Cardiac muscle cell (in vitro differentiated cells and primary cell): Measurements from ENCODE around the gene XRN1. TPM values are rescaled to one million over a fixed set of nuclear protein-coding genes. Genes with fewer than 3 reads are reported as not detected.

Experiments used
- DNase-seq, 2 donors: peaks; one replicate each; pipeline versions ENCODE4 v3.0.0 to v3.0.0-alpha.2; 2010 to 2017; ENCODE audit warnings: low read depth in 1 of 2, low spot score in 1 of 2
- H3K27ac ChIP-seq: fragments of 200-600 bp; sonication (generic); 2 replicates; pipeline ENCODE4 v1.5.1; 2016
- H3K27me3 ChIP-seq: fragments of 200-600 bp; sonication (generic); 2 replicates; pipeline ENCODE4 v1.6.0; 2016; ENCODE audit warnings: control low read depth
- H3K36me3 ChIP-seq: fragments of 200-600 bp; sonication (generic); 2 replicates; pipeline ENCODE4 v1.5.1; 2016; ENCODE audit warnings: control low read depth
- H3K4me1 ChIP-seq: fragments of 200-600 bp; sonication (generic); 2 replicates; pipeline ENCODE4 v1.8.1; 2017; ENCODE audit warnings: low read depth, mild to moderate bottlenecking, mixed run types
- H3K4me3 ChIP-seq: fragments of 200-600 bp; sonication (generic); 2 replicates; pipeline ENCODE4 v1.5.1; 2016; ENCODE audit warnings: mild to moderate bottlenecking
- H3K9me3 ChIP-seq: fragments of 200-600 bp; sonication (generic); 2 replicates; pipeline ENCODE4 v1.5.1; 2017; ENCODE audit warnings: low read depth, mild to moderate bottlenecking, control low read depth
- CTCF ChIP-seq: IDR thresholded peaks from 2 replicates; pipeline ENCODE4 v1.5.1; 2012; ENCODE audit warnings: low read depth, mild to moderate bottlenecking, low read length
- polyA plus RNA-seq: library from polyadenylated mRNA; unstranded; fragments of >200 nt; fragmentation: Nextera tagmentation; extraction: Ambion mirVana; gene quantifications from 2 replicates; pipeline ENCODE4 v1.2.1, GENCODE V29; 2016
- total RNA-seq: library from RNA; depleted of rRNA; stranded (reverse); fragments of >200 nt; gene quantifications from 2 replicates; pipeline ENCODE4 v1.2.3, GENCODE V29; 2016

Gene XRN1
- total and polyA plus RNA-seq, 2 experiments from 2014 or later = 8.0 to 32.8 TPM

- H3K4me1 ChIP-seq = no peaks in the 10 kb centered on the region
- DNase-seq = no peak
- no peak overlapping the region for H3K27ac ChIP-seq
- H3K4me3 ChIP-seq = no peak overlapping the region
- H3K9me3 ChIP-seq = no peaks in the 10 kb centered on the region
- no peaks in the 10 kb centered on the region for H3K36me3 ChIP-seq
- no peak for TF ChIP-seq CTCF
- no peaks in the 10 kb centered on the region for H3K27me3 ChIP-seq
Measured at GRCh38 chr3:142270407-142270806, 177.4 kb downstream of the XRN1 start.

- no peaks in the 10 kb centered on the region for H3K27me3 ChIP-seq
- TF ChIP-seq CTCF = no peak
- no peak overlapping the region for H3K27ac ChIP-seq
- H3K9me3 ChIP-seq = no peaks in the 10 kb centered on the region
- DNase-seq = no peak
- no peaks in the 10 kb centered on the region for H3K36me3 ChIP-seq
- H3K4me3 ChIP-seq = no peak overlapping the region
- H3K4me1 ChIP-seq = no peaks in the 10 kb centered on the region
Measured at GRCh38 chr3:142269767-142270166, 178.1 kb downstream of the XRN1 start.

DNA sequence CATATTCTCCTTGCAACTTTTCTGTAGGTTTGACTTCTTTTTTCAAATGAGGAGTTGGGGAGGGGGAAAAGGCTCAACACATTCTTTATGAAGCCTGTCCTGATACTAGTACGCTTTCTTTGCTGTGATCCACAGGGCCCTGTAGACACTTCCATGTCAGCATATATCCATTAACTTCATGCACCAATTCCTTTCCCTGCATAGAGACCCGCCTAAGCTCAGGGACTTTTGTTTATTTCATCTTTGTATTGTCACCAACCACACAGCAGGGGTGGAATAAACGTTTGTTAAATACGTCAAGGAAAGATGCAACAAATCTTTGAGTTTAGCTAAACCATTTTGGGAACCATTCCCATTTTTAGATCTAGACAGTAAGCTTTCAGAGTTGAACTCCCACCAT, 179.4 kb downstream of the XRN1 start:
- no peaks in the 10 kb centered on the region for H3K9me3 ChIP-seq
- H3K27ac ChIP-seq = no peak overlapping the region
- no peaks in the 10 kb centered on the region for H3K27me3 ChIP-seq
- no peaks in the 10 kb centered on the region for H3K4me1 ChIP-seq
- H3K4me3 ChIP-seq = no peak overlapping the region
- TF ChIP-seq CTCF = no peak
- DNase-seq = no peak
- no peaks in the 10 kb centered on the region for H3K36me3 ChIP-seq

DNA sequence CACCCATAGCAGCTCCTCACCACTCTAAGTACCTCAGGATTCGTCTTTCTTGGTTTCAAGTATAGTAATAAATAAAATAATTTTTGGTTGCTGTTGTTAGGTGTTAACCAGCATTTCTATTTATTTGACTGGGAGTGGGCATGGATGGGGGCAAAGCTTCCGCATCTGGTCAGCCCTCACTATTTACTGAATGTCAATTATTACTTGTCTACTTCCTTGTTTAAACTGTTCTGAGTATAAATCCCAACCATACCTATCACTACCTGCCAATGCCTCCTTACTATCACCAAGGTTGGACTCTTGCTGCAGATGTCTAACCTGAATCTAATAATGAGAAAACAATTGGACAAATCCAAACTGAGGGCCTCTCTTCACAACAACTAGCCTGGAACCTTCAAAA, 180.6 kb downstream of the XRN1 start:
- Histone ChIP-seq H3K4me1 (no peaks in the 10 kb centered on the region), H3K27ac (no peak overlapping the region), H3K27me3 (no peaks in the 10 kb centered on the region), H3K4me3 (no peak overlapping the region), H3K36me3 (no peaks in the 10 kb centered on the region), H3K9me3 (no peaks in the 10 kb centered on the region)
- TF ChIP-seq CTCF = no peak
- no peak for DNase-seq

DNA sequence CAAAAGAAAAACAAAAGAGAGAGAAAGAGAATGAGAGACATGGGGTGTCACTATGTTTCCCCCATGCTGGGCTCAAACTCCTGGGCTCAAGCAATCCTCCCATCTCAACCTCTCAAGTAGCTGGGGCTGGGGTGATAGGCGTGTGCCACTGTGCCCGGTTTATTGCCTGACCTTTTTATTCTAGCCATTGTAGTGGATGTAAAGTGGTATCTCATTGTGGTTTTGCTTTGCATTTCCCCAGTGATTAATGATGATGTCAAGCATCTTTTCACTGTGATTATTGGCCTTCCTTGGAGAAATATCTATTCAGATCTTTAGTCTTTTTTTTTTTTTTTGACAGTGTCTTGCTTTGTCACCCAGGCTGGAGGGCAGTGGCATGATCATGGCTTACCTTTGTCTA, 184.7 kb downstream of the XRN1 start:
- H3K27ac ChIP-seq = no peak overlapping the region
- no peak overlapping the region for H3K4me3 ChIP-seq
- no peaks in the 10 kb centered on the region for H3K27me3 ChIP-seq
- no peaks in the 10 kb centered on the region for H3K36me3 ChIP-seq
- no peaks in the 10 kb centered on the region for H3K4me1 ChIP-seq
- H3K9me3 ChIP-seq = no peaks in the 10 kb centered on the region
- no peak for TF ChIP-seq CTCF
- no peak for DNase-seq

DNA sequence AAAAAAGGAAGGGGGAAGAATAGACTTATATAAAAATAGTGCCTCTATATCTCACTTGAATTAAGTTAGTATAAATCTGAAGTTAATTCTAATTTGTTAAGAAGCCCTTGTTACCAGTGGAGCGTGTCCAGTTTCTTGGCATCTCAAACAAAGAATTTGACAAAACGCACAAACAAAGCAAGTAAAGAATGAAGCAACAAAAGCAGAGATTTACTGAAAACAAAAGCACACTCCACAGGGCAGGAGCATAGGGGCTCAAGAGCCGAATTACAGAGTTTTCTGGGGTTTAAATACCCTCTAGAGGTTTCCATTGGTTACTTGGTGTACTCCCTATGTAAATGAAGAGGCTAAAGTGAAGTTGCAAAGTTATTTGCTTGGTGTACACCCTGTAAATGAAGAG, 188.5 kb downstream of the XRN1 start:
- Histone ChIP-seq H3K4me3 (no peak overlapping the region), H3K27me3 (no peaks in the 10 kb centered on the region), H3K36me3 (no peaks in the 10 kb centered on the region), H3K27ac (no peak overlapping the region), H3K9me3 (no peaks in the 10 kb centered on the region), H3K4me1 (no peaks in the 10 kb centered on the region)
- no peak for TF ChIP-seq CTCF
- no peak for DNase-seq
